K562 (cell line): ENCODE results near the gene WASF2. TPM values are rescaled to one million over a fixed set of nuclear protein-coding genes. Genes with fewer than 3 reads are reported as not detected.

ENCODE experiments used
- ATF6 ChIP-seq: sonication (generic); formaldehyde crosslinking; IDR thresholded peaks from 2 replicates; pipeline ENCODE4 v1.4.0; 2020; ENCODE audit warnings: mild to moderate bottlenecking, missing genetic modification reagents
- ATF7 ChIP-seq: fragments of 450-650 bp; IDR thresholded peaks from 2 replicates; pipeline ENCODE4 v1.7.1; 2014; ENCODE audit warnings: mild to moderate bottlenecking, moderate library complexity
- CAMTA2 ChIP-seq: fragments of 250-450 bp; sonication (Bioruptor Pico); conservative IDR thresholded peaks from 2 replicates; pipeline ENCODE4 v1.5.1; 2022
- CCAR2 ChIP-seq: fragments of 200-400 bp; formaldehyde crosslinking; IDR thresholded peaks from 2 replicates; pipeline ENCODE4 v1.6.1; 2017; ENCODE audit warnings: mild to moderate bottlenecking, low read depth, low read length
- CTBP1 ChIP-seq: fragments of 450-650 bp; IDR thresholded peaks from 2 replicates; pipeline ENCODE4 v1.6.1; 2016; ENCODE audit warnings: borderline replicate concordance
- HEY1 ChIP-seq: fragments of 250-450 bp; sonication (Bioruptor Pico); IDR thresholded peaks from 2 replicates; pipeline ENCODE4 v1.5.0; 2020; ENCODE audit warnings: mild to moderate bottlenecking, moderate library complexity, borderline replicate concordance
- LEF1 ChIP-seq: fragments of 450-650 bp; IDR thresholded peaks from 2 replicates; pipeline ENCODE4 v1.6.1; 2016; ENCODE audit warnings: mild to moderate bottlenecking
- PBX2 ChIP-seq, 2 experiments: IDR thresholded peaks in 1 of 2; conservative IDR thresholded peaks in 1 of 2; 2 replicates each; pipeline ENCODE4 v1.6.1; 2016; ENCODE audit warnings: low read depth in 2 of 2, mild to moderate bottlenecking in 1 of 2, missing compliant biosample characterization in 1 of 2, missing genetic modification characterization in 1 of 2, moderate library complexity in 1 of 2
- PHB2 ChIP-seq: fragments of 450-650 bp; IDR thresholded peaks from 2 replicates; pipeline ENCODE4 v1.6.1; 2017; ENCODE audit warnings: low read depth
- XRCC4 ChIP-seq: IDR thresholded peaks from one replicate; pipeline ENCODE4 v1.6.1; 2011; ENCODE audit not compliant: insufficient read depth, insufficient read length; ENCODE audit errors: extremely low read depth
- ZNF121 ChIP-seq: sonication (generic); formaldehyde crosslinking; conservative IDR thresholded peaks from 2 replicates; pipeline ENCODE4 v1.8.0; 2022; ENCODE audit warnings: missing genetic modification reagents
- ZNF277 ChIP-seq: fragments of 250-450 bp; sonication (Bioruptor Pico); IDR thresholded peaks from 2 replicates; pipeline ENCODE4 v1.8.0; 2022; ENCODE audit warnings: inconsistent platforms, mild to moderate bottlenecking, moderate library complexity, borderline replicate concordance
- ZNF592 ChIP-seq: fragments of 450-650 bp; IDR thresholded peaks from 2 replicates; pipeline ENCODE4 v1.6.1; 2017; ENCODE audit warnings: antibody characterized with exemption, mild to moderate bottlenecking
- ZNF785 ChIP-seq: fragments of 250-450 bp; sonication (Bioruptor Pico); IDR thresholded peaks from 2 replicates; pipeline ENCODE4 v1.4.0; 2020; ENCODE audit warnings: mild to moderate bottlenecking
- polyA plus RNA-seq, 8 experiments: library from polyadenylated mRNA; depleted of rRNA in 4 of 8; stranded (reverse) in 5 of 8; unstranded in 3 of 8; fragments of >200 nt; fragmentation: Nextera tagmentation in 2 of 8; fragmentation: Illumina TruSeq in 1 of 8; extraction: Ambion mirVana in 2 of 8; extraction: Trizol in 1 of 8; gene quantifications; 2 replicates each; pipeline versions ENCODE4 v1.2.1 to v1.2.3, GENCODE V29; 2011 to 2014; ENCODE audit warnings: inconsistent platforms in 1 of 8, missing spikeins in 1 of 8
- total RNA-seq, 7 experiments: library from RNA; depleted of rRNA in 6 of 7; stranded (reverse); fragments of >200 nt in 6 of 7; fragmentation: Illumina TruSeq in 2 of 7; extraction: Trizol in 2 of 7; gene quantifications; 2 replicates each; pipeline versions ENCODE4 v1.2.1 to v1.2.3, GENCODE V29; 2011 to 2021; ENCODE audit warnings: low replicate concordance in 1 of 7

WASF2 gene
- total and polyA plus RNA-seq, 9 of the 15 experiments (the other 6 are each of a cell fraction or from before 2014, with no cell fraction given) = 8.2 to 163 (median 31.2) TPM

- TF ChIP-seq ZNF592 = 0 out of 2 replicates have a peak, but pooled peaks have one; percentile 40
- TF ChIP-seq CCAR2 = no peak
- 0 out of 2 replicates have a peak, but pooled peaks have one; percentile 74 for TF ChIP-seq ATF6 (CRISPR knock-in tag)
- no peak for TF ChIP-seq PBX2 (CRISPR knock-in tag; IDR thresholded peaks at IDR 0.05; ENCODE audit: low read depth)
- no peak for TF ChIP-seq PBX2 (tag; conservative IDR thresholded peaks at IDR 0.05; ENCODE audit: low read depth)
- TF ChIP-seq ZNF277 (CRISPR knock-in tag) = no peak
- TF ChIP-seq ZNF121 (CRISPR knock-in tag) = no peak
- TF ChIP-seq HEY1 (CRISPR knock-in tag) = no peak
- TF ChIP-seq CTBP1 = no peak
- TF ChIP-seq PHB2 = peak; percentile 64
- no peak for TF ChIP-seq ZNF785 (CRISPR knock-in tag)
- TF ChIP-seq CAMTA2 (CRISPR knock-in tag) = no peak
- TF ChIP-seq LEF1 = 0 out of 2 replicates have a peak, but pooled peaks have one; percentile 22
- no peak for TF ChIP-seq ATF7
- TF ChIP-seq XRCC4 = no peak
These were observed 36.7 kb upstream of the WASF2 start (continued) for GRCh38 chr1:27526569-27527222.
